Fibroblast of villous mesenchyme (primary cell): ENCODE measurements around the gene GLT1D1. TPM values are rescaled to one million over a fixed set of nuclear protein-coding genes. Genes with fewer than 3 reads are reported as not detected.

Experiments
- DNase-seq: peaks from one replicate; pipeline ENCODE4 v3.0.0-alpha.2; 2010; ENCODE audit warnings: low read depth
- H3K4me3 ChIP-seq: 2 replicates; pipeline ENCODE4 v1.5.1; 2011; ENCODE audit warnings: low read depth, mild to moderate bottlenecking, low read length
- CTCF ChIP-seq: IDR thresholded peaks from 2 replicates; pipeline ENCODE4 v1.5.1; 2012; ENCODE audit warnings: low read depth, mild to moderate bottlenecking, low read length; ENCODE audit not compliant: insufficient read depth
- total RNA-seq: library from RNA; depleted of rRNA; stranded (reverse); fragments of >200 nt; gene quantifications from 2 replicates; pipeline ENCODE4 v1.2.3, GENCODE V29; 2012

GLT1D1 gene
- total RNA-seq, 1 donor, result under 0.01 TPM

GRCh38 chr12:128871516-128871892 lies 18.2 kb downstream of the GLT1D1 start:
- TF ChIP-seq CTCF, result no peak
- H3K4me3 ChIP-seq, result no peak overlapping the region
- DNase-seq, result no peak

- no peak overlapping the region for H3K4me3 ChIP-seq
- TF ChIP-seq CTCF, result no peak
- DNase-seq, result no peak
Observed at GRCh38 chr12:128872303-128872702, 19.0 kb downstream of the GLT1D1 start.

GRCh38 chr12:128876559-128876958 lies 23.3 kb downstream of the GLT1D1 start:
- no peak for TF ChIP-seq CTCF
- H3K4me3 ChIP-seq, result no peak overlapping the region
- no peak for DNase-seq

- H3K4me3 ChIP-seq, result no peak overlapping the region
Observed at GRCh38 chr12:128879898-128880764, 26.9 kb downstream of the GLT1D1 start.

GRCh38 chr12:128891856-128892255 lies 38.6 kb downstream of the GLT1D1 start:
- TF ChIP-seq CTCF, result no peak
- DNase-seq, result no peak
- H3K4me3 ChIP-seq, result no peak overlapping the region

More at GRCh38 chr12:128879898-128880764, 26.9 kb downstream of the GLT1D1 start:
- no peak for TF ChIP-seq CTCF
- DNase-seq, result no peak

DNA sequence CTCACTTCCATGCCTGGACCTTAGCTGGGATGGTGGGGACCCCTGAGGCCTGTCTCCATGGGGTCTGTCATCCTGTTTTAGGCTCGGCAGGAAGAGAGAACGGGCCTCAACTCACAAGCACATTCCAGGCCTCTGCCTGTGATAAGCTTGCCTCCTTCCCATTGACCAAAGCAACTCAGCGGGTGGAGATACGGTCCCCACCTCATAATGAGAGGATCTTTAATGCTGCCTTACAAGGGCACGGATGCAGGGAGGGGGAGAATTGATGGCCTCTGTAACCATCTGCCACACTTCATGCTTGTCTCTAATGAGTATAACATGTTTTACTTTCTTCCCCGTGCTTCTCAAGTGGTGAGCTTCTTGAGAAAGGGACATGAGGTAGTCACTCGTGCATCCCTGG lies 50.0 kb downstream of the GLT1D1 start:
- DNase-seq, result no peak
- H3K4me3 ChIP-seq, result no peak overlapping the region
- TF ChIP-seq CTCF, result no peak
